ENCODE results near the gene PTPN11.

- TF ChIP-seq EZH2 (IDR thresholded peaks at IDR 0.05; ENCODE audit: low read length, unreplicated experiment) (no peak), CTCF (conservative IDR thresholded peaks at IDR 0.05; ENCODE audit: low read depth, low read length) (no peak), EZH2phosphoT487 (IDR thresholded peaks at IDR 0.05; ENCODE audit: borderline replicate concordance, low read length) (no peak)
These were observed 47.3 kb downstream of the PTPN11 start for GRCh38 chr12:112466011-112466422.

Data from PC-3 (cell line).